Upper lobe of right lung (tissue), 1 donor: ENCODE data around the gene ADAM22. TPM values are rescaled to one million over a fixed set of nuclear protein-coding genes. Genes with fewer than 3 reads are reported as not detected.
A peak's percentile ranks its signal among the peaks of the same experiment; 100 is the strongest.

Experiments used
- ATAC-seq: fragments of 200-7000 bp; cut with Tn5 transposase; one replicate; pipeline ENCODE4 v1.9.1; 2020; ENCODE audit warnings: mild to moderate bottlenecking, moderate library complexity
- DNase-seq: peaks from one replicate; pipeline ENCODE4 v3.0.0-alpha.2; 2020
- H3K27ac ChIP-seq: fragments of 200-600 bp; one replicate; pipeline ENCODE4 v1.8.0; 2022
- H3K27me3 ChIP-seq: fragments of 200-600 bp; one replicate; pipeline ENCODE4 v1.8.0; 2022; ENCODE audit warnings: mild to moderate bottlenecking
- H3K36me3 ChIP-seq: fragments of 200-600 bp; one replicate; pipeline ENCODE4 v1.8.0; 2022
- H3K4me1 ChIP-seq: fragments of 200-600 bp; one replicate; pipeline ENCODE4 v1.8.0; 2022
- H3K4me3 ChIP-seq: fragments of 200-600 bp; one replicate; pipeline ENCODE4 v1.8.0; 2022; ENCODE audit warnings: mild to moderate bottlenecking
- H3K9me3 ChIP-seq: fragments of 200-600 bp; one replicate; pipeline ENCODE4 v1.8.0; 2022
- CTCF ChIP-seq: fragments of 200-600 bp; IDR thresholded peaks from one replicate; pipeline ENCODE4 v1.8.0; 2022; ENCODE audit warnings: antibody characterized with exemption
- intact Hi-C: fragments of 100-400 bp; cut with DNase I; formaldehyde crosslinking; loops from one replicate; pipeline ENCODE4 v1.11.0; 2022
- total RNA-seq: library from RNA; stranded (reverse); fragmentation: NEBNext Ultra II Directional; extraction: Animal tissue kit (Norgen Biotek cat#: 25700); gene quantifications from one replicate; pipeline ENCODE4 v1.2.1, GENCODE V29; 2021
- donor health status: DM: no; HTN: yes; CAD: no; lungs with severe emphysema.

ADAM22 gene
- total RNA-seq, 1 donor from 2014 or later: 4.3 TPM

GRCh38 chr7:88218836-88219605 is 285.0 kb downstream of the ADAM22 start:
- Histone ChIP-seq H3K27me3 (no peaks in the 10 kb centered on the region), H3K36me3 (peaks cover 34% of the 10 kb centered on the region), H3K9me3 (no peaks in the 10 kb centered on the region), H3K4me3 (peak overlapping the region; percentile 99), H3K27ac (peak overlapping the region; percentile 97), H3K4me1 (peaks cover 6% of the 10 kb centered on the region)
- ATAC-seq (peak; percentile 62), DNase-seq (peak; percentile 81)
- intact Hi-C loops: no loop called here
- no peak for TF ChIP-seq CTCF

- Histone ChIP-seq H3K4me1 (peaks cover 6% of the 10 kb centered on the region), H3K4me3 (peak within 1 kb of the TSS; percentile 99), H3K27ac (peak within 1 kb of the TSS; percentile 97), H3K36me3 (peaks cover 24% of the 10 kb centered on the region), H3K9me3 (no peaks in the 10 kb centered on the region), H3K27me3 (no peaks in the 10 kb centered on the region)
- intact Hi-C loops: no loop called here
- ATAC-seq (peak; percentile 99), DNase-seq (peak; percentile 95)
- peak; percentile 90 for TF ChIP-seq CTCF
These were observed 286.0 kb downstream of the ADAM22 start, which contains the start of gene SRI for GRCh38 chr7:88219781-88220747. SRI (minus strand) TSS chr7:88220038; CDS start chr7:88220026, 12 bp downstream.

- intact Hi-C loops: no loop called here
- no peak for TF ChIP-seq CTCF
- H3K4me3 ChIP-seq: no peak overlapping the region
- no peak for DNase-seq
- no peak overlapping the region for H3K27ac ChIP-seq
- no peaks in the 10 kb centered on the region for H3K27me3 ChIP-seq
- H3K4me1 ChIP-seq: peaks cover under 1% of the 10 kb centered on the region
- no peak for ATAC-seq
- no peaks in the 10 kb centered on the region for H3K9me3 ChIP-seq
- no peaks in the 10 kb centered on the region for H3K36me3 ChIP-seq
These were observed 289.2 kb downstream of the ADAM22 start for GRCh38 chr7:88223265-88223664.

GRCh38 chr7:88224601-88225275 is 290.7 kb downstream of the ADAM22 start:
- H3K36me3 ChIP-seq: no peaks in the 10 kb centered on the region
- H3K4me3 ChIP-seq: no peak overlapping the region
- H3K9me3 ChIP-seq: no peaks in the 10 kb centered on the region
- intact Hi-C loops: no loop called here
- H3K27ac ChIP-seq: no peak overlapping the region
- DNase-seq: no peak
- ATAC-seq: no peak
- H3K4me1 ChIP-seq: no peaks in the 10 kb centered on the region
- no peaks in the 10 kb centered on the region for H3K27me3 ChIP-seq
- no peak for TF ChIP-seq CTCF

GRCh38 chr7:88226201-88226600 is 292.1 kb downstream of the ADAM22 start:
- DNase-seq (no peak), ATAC-seq (no peak)
- intact Hi-C loops: no loop called here
- H3K9me3 ChIP-seq: no peaks in the 10 kb centered on the region
- no peak for TF ChIP-seq CTCF
- H3K4me1 ChIP-seq: no peaks in the 10 kb centered on the region
- H3K4me3 ChIP-seq: no peak overlapping the region
- no peaks in the 10 kb centered on the region for H3K27me3 ChIP-seq
- no peaks in the 10 kb centered on the region for H3K36me3 ChIP-seq
- H3K27ac ChIP-seq: no peak overlapping the region
